Melanocyte of skin (primary cell): ENCODE results near the gene OR2B6. TPM values are rescaled to one million over a fixed set of nuclear protein-coding genes. Genes with fewer than 3 reads are reported as not detected.

Experiments used
- total RNA-seq, 2 donors: library from RNA; depleted of rRNA; stranded (reverse); fragments of >200 nt; gene quantifications; 2 replicates each; pipeline ENCODE4 v1.2.3, GENCODE V29; 2012

Gene OR2B6
- not detected for total RNA-seq

DNA sequence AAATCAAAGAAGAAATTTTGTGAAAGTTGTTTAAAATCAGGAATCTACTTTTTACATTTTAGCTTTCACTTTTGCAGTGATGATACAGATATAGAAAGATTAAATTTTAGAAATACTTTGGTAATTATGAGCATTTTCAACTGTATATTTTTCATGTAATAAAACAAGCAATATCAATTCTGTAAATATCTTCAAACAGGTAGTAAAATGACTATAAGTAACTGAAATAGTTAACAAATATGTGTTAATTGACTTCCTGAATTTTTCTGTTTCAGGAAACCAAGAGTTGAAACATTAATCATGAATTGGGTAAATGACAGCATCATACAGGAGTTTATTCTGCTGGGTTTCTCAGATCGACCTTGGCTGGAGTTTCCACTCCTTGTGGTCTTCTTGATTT is at the start of gene OR2B6:
Gene OR2B6, plus strand, starts transcription at position 301 of the 400 bp plus-strand sequence. Its CDS starts 0 bp downstream, at position 301.

DNA sequence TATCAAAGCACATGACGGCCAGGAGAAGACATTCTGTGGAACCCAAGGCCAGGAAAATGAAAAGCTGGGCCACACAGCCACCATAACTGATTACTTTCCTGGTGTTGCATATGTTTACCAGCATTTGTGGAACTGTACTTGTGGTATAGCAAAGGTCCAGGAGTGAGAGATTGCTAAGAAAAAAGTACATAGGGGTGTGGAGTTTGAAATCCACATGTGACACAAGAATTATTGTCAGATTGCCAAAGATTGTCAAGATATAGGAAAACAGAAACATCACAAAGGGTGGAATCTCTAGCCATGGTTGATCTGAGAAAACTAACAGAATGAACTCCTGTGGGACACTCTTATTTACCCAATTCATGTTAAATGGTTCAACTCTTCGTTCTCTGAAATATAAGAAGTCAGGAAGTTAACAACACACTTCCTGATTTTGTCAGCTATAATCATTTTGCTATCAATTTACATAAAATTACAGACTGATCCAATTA is 45.0 kb upstream of the OR2B6 start, which contains the start of gene OR2B2:
Gene OR2B2, minus strand, starts transcription at position 441 of the 491 bp plus-strand sequence. Its CDS starts 77 bp downstream, at position 364.

Other genes starting within 250 kb of the OR2B6 start
- gene OR2B2, start 44.8 kb upstream of the OR2B6 start, total RNA-seq = not detected
- gene ZNF165, start 123.3 kb downstream of the OR2B6 start, total RNA-seq = under 1 TPM; 0.67 to 0.69 TPM
- 1 to 10 TPM; 2.4 to 2.7 TPM for gene ZSCAN16, start 167.4 kb downstream of the OR2B6 start, total RNA-seq
- gene ZKSCAN8, start 184.6 kb downstream of the OR2B6 start, total RNA-seq = 10 to 100 TPM; 13.7 to 14.8 TPM